ENCODE measurements around the gene SDK2. TPM values are rescaled to one million over a fixed set of nuclear protein-coding genes. Genes with fewer than 3 reads are reported as not detected.

The SDK2 gene
- total RNA-seq, 1 donor from 2014 or later: 11.0 TPM

- Histone ChIP-seq H3K4me1 (ENCODE audit: control insufficient read depth in 3 of 3, insufficient read depth in 3 of 3, low read length in 3 of 3) (no peaks in the 10 kb centered on the region), H3K9me3 (ENCODE audit: control insufficient read depth in 3 of 3, low read length in 3 of 3) (no peaks in the 10 kb centered on the region), H3K9ac (ENCODE audit: low read depth in 1 of 3, low read length in 3 of 3) (no peak overlapping the region), H3K27ac (ENCODE audit: low read depth, low read length) (no peak overlapping the region), H3K36me3 (ENCODE audit: control insufficient read depth in 3 of 3, insufficient read depth in 3 of 3, low read length in 3 of 3) (no peaks in the 10 kb centered on the region), H3K27me3 (ENCODE audit: control insufficient read depth in 3 of 3, insufficient read depth in 3 of 3, low read length in 3 of 3) (peaks cover 1 to 41% (median 31%) of the 10 kb centered on the region in 3 donors), H3K4me3 (ENCODE audit: low read length in 3 of 3) (no peak overlapping the region)
Measured at GRCh38 chr17:73554498-73554897, 89.7 kb downstream of the SDK2 start.

- no peak overlapping the region for H3K4me3 ChIP-seq (ENCODE audit: low read length in 3 of 3)
- no peaks in the 10 kb centered on the region for H3K36me3 ChIP-seq (ENCODE audit: control insufficient read depth in 3 of 3, insufficient read depth in 3 of 3, low read length in 3 of 3)
- no peak overlapping the region for H3K9ac ChIP-seq (ENCODE audit: low read depth in 1 of 3, low read length in 3 of 3)
- H3K27me3 ChIP-seq (ENCODE audit: control insufficient read depth in 3 of 3, insufficient read depth in 3 of 3, low read length in 3 of 3): peaks cover 2 to 47% (median 39%) of the 10 kb centered on the region in 3 donors
- H3K27ac ChIP-seq (ENCODE audit: low read depth, low read length): no peak overlapping the region
- H3K4me1 ChIP-seq (ENCODE audit: control insufficient read depth in 3 of 3, insufficient read depth in 3 of 3, low read length in 3 of 3): no peaks in the 10 kb centered on the region
- no peaks in the 10 kb centered on the region for H3K9me3 ChIP-seq (ENCODE audit: control insufficient read depth in 3 of 3, low read length in 3 of 3)
Measured at GRCh38 chr17:73553311-73553710, 90.9 kb downstream of the SDK2 start.

- H3K36me3 ChIP-seq (ENCODE audit: control insufficient read depth in 3 of 3, insufficient read depth in 3 of 3, low read length in 3 of 3): no peaks in the 10 kb centered on the region
- no peak overlapping the region for H3K27ac ChIP-seq (ENCODE audit: low read depth, low read length)
- H3K4me1 ChIP-seq (ENCODE audit: control insufficient read depth in 3 of 3, insufficient read depth in 3 of 3, low read length in 3 of 3): no peaks in the 10 kb centered on the region
- H3K9me3 ChIP-seq (ENCODE audit: control insufficient read depth in 3 of 3, low read length in 3 of 3): no peaks in the 10 kb centered on the region
- no peak overlapping the region for H3K9ac ChIP-seq (ENCODE audit: low read depth in 1 of 3, low read length in 3 of 3)
- H3K27me3 ChIP-seq (ENCODE audit: control insufficient read depth in 3 of 3, insufficient read depth in 3 of 3, low read length in 3 of 3): peaks cover 2 to 42% (median 39%) of the 10 kb centered on the region in 3 donors
- H3K4me3 ChIP-seq (ENCODE audit: low read length in 3 of 3): no peak overlapping the region
Measured at GRCh38 chr17:73552300-73553048, 91.8 kb downstream of the SDK2 start.

GRCh38 chr17:73551759-73552158, 92.5 kb downstream of the SDK2 start:
- Histone ChIP-seq H3K4me3 (ENCODE audit: low read length in 3 of 3) (no peak overlapping the region), H3K27ac (ENCODE audit: low read depth, low read length) (no peak overlapping the region), H3K4me1 (ENCODE audit: control insufficient read depth in 3 of 3, insufficient read depth in 3 of 3, low read length in 3 of 3) (no peaks in the 10 kb centered on the region), H3K9ac (ENCODE audit: low read depth in 1 of 3, low read length in 3 of 3) (no peak overlapping the region), H3K36me3 (ENCODE audit: control insufficient read depth in 3 of 3, insufficient read depth in 3 of 3, low read length in 3 of 3) (no peaks in the 10 kb centered on the region), H3K27me3 (ENCODE audit: control insufficient read depth in 3 of 3, insufficient read depth in 3 of 3, low read length in 3 of 3) (peaks cover 2 to 45% (median 39%) of the 10 kb centered on the region in 3 donors), H3K9me3 (ENCODE audit: control insufficient read depth in 3 of 3, low read length in 3 of 3) (no peaks in the 10 kb centered on the region)

- H3K36me3 ChIP-seq (ENCODE audit: control insufficient read depth in 3 of 3, insufficient read depth in 3 of 3, low read length in 3 of 3): no peaks in the 10 kb centered on the region
Measured at GRCh38 chr17:73551144-73551543, 93.1 kb downstream of the SDK2 start.

GRCh38 chr17:73550556-73550955, 93.7 kb downstream of the SDK2 start:
- Histone ChIP-seq H3K4me1 (ENCODE audit: control insufficient read depth in 3 of 3, insufficient read depth in 3 of 3, low read length in 3 of 3) (no peaks in the 10 kb centered on the region), H3K27ac (ENCODE audit: low read depth, low read length) (no peak overlapping the region), H3K36me3 (ENCODE audit: control insufficient read depth in 3 of 3, insufficient read depth in 3 of 3, low read length in 3 of 3) (no peaks in the 10 kb centered on the region), H3K27me3 (ENCODE audit: control insufficient read depth in 3 of 3, insufficient read depth in 3 of 3, low read length in 3 of 3) (peaks cover 2 to 41% (median 37%) of the 10 kb centered on the region in 3 donors), H3K9me3 (ENCODE audit: control insufficient read depth in 3 of 3, low read length in 3 of 3) (no peaks in the 10 kb centered on the region), H3K4me3 (ENCODE audit: low read length in 3 of 3) (no peak overlapping the region), H3K9ac (ENCODE audit: low read depth in 1 of 3, low read length in 3 of 3) (no peak overlapping the region)

More at GRCh38 chr17:73551144-73551543, 93.1 kb downstream of the SDK2 start:
- H3K4me1 ChIP-seq (ENCODE audit: control insufficient read depth in 3 of 3, insufficient read depth in 3 of 3, low read length in 3 of 3): no peaks in the 10 kb centered on the region
- no peak overlapping the region for H3K9ac ChIP-seq (ENCODE audit: low read depth in 1 of 3, low read length in 3 of 3)
- no peak overlapping the region for H3K4me3 ChIP-seq (ENCODE audit: low read length in 3 of 3)
- no peak overlapping the region for H3K27ac ChIP-seq (ENCODE audit: low read depth, low read length)
- H3K9me3 ChIP-seq (ENCODE audit: control insufficient read depth in 3 of 3, low read length in 3 of 3): no peaks in the 10 kb centered on the region
- peaks cover 2 to 45% (median 37%) of the 10 kb centered on the region in 3 donors for H3K27me3 ChIP-seq (ENCODE audit: control insufficient read depth in 3 of 3, insufficient read depth in 3 of 3, low read length in 3 of 3)

- Histone ChIP-seq H3K4me3 (ENCODE audit: low read length in 3 of 3) (no peak overlapping the region), H3K36me3 (ENCODE audit: control insufficient read depth in 3 of 3, insufficient read depth in 3 of 3, low read length in 3 of 3) (no peaks in the 10 kb centered on the region), H3K9ac (ENCODE audit: low read depth in 1 of 3, low read length in 3 of 3) (no peak overlapping the region), H3K27me3 (ENCODE audit: control insufficient read depth in 3 of 3, insufficient read depth in 3 of 3, low read length in 3 of 3) (peaks cover 2 to 37% (median 35%) of the 10 kb centered on the region in 3 donors), H3K9me3 (ENCODE audit: control insufficient read depth in 3 of 3, low read length in 3 of 3) (no peaks in the 10 kb centered on the region), H3K27ac (ENCODE audit: low read depth, low read length) (no peak overlapping the region), H3K4me1 (ENCODE audit: control insufficient read depth in 3 of 3, insufficient read depth in 3 of 3, low read length in 3 of 3) (no peaks in the 10 kb centered on the region)
Measured at GRCh38 chr17:73549841-73550430, 94.3 kb downstream of the SDK2 start.

GRCh38 chr17:73548620-73549311, 95.5 kb downstream of the SDK2 start:
- Histone ChIP-seq H3K27me3 (ENCODE audit: control insufficient read depth in 3 of 3, insufficient read depth in 3 of 3, low read length in 3 of 3) (peaks cover 5 to 34% (median 33%) of the 10 kb centered on the region in 3 donors), H3K4me1 (ENCODE audit: control insufficient read depth in 3 of 3, insufficient read depth in 3 of 3, low read length in 3 of 3) (no peaks in the 10 kb centered on the region), H3K9me3 (ENCODE audit: control insufficient read depth in 3 of 3, low read length in 3 of 3) (no peaks in the 10 kb centered on the region), H3K4me3 (ENCODE audit: low read length in 3 of 3) (no peak overlapping the region), H3K36me3 (ENCODE audit: control insufficient read depth in 3 of 3, insufficient read depth in 3 of 3, low read length in 3 of 3) (no peaks in the 10 kb centered on the region), H3K9ac (ENCODE audit: low read depth in 1 of 3, low read length in 3 of 3) (no peak overlapping the region), H3K27ac (ENCODE audit: low read depth, low read length) (no peak overlapping the region)

- H3K27ac ChIP-seq (ENCODE audit: low read depth, low read length): no peak overlapping the region
- H3K36me3 ChIP-seq (ENCODE audit: control insufficient read depth in 3 of 3, insufficient read depth in 3 of 3, low read length in 3 of 3): no peaks in the 10 kb centered on the region
- H3K27me3 ChIP-seq (ENCODE audit: control insufficient read depth in 3 of 3, insufficient read depth in 3 of 3, low read length in 3 of 3): peaks cover 5 to 32% (median 32%) of the 10 kb centered on the region in 3 donors
- no peak overlapping the region for H3K9ac ChIP-seq (ENCODE audit: low read depth in 1 of 3, low read length in 3 of 3)
- H3K9me3 ChIP-seq (ENCODE audit: control insufficient read depth in 3 of 3, low read length in 3 of 3): no peaks in the 10 kb centered on the region
- H3K4me1 ChIP-seq (ENCODE audit: control insufficient read depth in 3 of 3, insufficient read depth in 3 of 3, low read length in 3 of 3): no peaks in the 10 kb centered on the region
- no peak overlapping the region for H3K4me3 ChIP-seq (ENCODE audit: low read length in 3 of 3)
Measured at GRCh38 chr17:73547790-73548189, 96.5 kb downstream of the SDK2 start.

All from skeletal muscle tissue (tissue), 4 donors.